ENCODE results near the gene CHMP1A.

DNA sequence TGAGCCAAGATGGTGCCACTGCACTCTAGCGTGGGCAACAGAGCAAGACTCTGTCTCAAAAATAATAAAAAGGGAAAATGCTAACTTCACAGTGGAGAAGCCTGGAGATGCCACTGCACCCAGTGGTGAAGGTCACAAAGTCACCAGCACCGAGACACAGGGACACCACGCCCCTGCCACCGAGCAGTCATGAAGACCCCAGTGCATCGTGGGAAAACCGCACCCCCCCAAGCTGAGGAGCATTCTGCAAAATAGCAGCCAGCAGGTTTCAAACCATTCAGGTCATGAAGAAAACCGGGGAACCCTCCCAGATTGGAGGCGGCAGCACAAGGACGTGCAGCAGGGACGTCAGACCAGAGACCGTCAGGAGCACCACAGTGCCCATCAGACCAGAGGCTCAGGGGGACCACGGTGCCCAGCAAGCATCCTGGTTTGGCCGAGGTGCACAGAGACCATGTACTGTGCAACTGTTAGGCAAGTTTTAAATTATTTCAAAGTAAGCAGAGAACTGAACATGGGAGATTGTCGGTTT is 13.7 kb downstream of the CHMP1A start:
- TF ChIP-seq CTCF (IDR thresholded peaks at IDR 0.05) (no peak), EP300 (IDR thresholded peaks at IDR 0.05) (no peak)

All from suprapubic skin (tissue), 3 donors.